Measurements from ENCODE around the gene SLC12A7.

The SLC12A7 gene

DNA sequence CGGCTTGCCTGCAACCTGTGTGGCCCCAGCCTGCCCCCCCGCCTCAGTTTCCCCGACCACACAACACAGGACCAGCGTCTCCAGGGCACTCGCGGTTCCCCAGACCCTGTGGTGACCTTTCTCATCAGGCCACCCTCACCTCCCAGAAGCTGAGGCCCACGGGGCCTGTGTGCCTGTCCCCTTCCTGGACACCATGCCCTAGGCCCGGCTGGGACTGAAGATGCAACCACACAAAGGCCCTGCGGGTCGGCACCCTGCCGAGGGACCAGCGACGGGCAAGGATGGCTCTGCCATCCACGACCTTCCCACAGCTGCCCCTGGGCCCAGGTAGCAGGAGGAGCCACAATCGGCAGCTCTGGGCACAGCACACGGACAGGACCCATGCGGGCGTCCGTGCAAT lies 34.8 kb downstream of the SLC12A7 start:
- no peak for DNase-seq

DNA sequence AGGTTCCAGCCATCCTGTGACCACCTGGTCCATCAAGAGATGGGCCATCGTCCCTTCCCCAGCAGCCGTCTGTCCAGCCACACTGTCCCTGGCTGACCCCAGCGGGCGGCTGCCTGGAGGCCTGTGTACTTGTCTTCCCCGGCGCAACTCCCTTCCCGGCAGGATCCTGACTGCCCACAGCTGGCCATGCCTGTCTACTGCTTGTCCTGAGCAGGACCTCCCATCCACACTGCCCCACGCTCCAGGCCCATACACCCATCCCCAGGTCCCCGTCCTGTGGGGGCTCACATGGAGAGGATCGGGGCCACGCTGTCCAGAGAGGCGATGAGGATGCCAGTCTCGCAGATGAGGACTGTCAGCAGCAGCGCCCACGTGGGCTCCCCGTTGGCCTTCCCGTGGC lies 35.5 kb downstream of the SLC12A7 start:
- DNase-seq: no peak

DNA sequence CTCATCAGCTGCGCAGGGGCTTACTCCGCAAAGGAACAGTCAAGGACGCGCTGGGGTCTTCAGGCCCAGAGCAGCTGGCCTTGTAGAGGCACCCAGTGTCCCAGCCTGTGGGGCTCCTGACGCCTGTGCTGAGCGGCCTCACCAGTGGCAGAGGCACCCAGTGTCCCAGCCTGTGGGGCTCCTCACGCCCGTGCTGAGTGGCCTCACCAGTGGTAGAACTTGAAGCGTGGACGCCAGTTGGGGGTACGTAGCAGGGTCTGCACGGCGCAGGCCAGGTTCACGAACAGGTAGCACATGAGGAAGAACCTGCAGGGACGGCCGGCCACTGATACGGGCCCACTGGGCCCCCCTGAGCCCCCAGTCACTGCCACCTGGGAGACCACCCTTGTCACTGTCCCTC lies 35.9 kb downstream of the SLC12A7 start:
- no peak for DNase-seq

- DNase-seq: no peak
Observed at GRCh38 chr5:1075555-1075881, 36.3 kb downstream of the SLC12A7 start.

DNA sequence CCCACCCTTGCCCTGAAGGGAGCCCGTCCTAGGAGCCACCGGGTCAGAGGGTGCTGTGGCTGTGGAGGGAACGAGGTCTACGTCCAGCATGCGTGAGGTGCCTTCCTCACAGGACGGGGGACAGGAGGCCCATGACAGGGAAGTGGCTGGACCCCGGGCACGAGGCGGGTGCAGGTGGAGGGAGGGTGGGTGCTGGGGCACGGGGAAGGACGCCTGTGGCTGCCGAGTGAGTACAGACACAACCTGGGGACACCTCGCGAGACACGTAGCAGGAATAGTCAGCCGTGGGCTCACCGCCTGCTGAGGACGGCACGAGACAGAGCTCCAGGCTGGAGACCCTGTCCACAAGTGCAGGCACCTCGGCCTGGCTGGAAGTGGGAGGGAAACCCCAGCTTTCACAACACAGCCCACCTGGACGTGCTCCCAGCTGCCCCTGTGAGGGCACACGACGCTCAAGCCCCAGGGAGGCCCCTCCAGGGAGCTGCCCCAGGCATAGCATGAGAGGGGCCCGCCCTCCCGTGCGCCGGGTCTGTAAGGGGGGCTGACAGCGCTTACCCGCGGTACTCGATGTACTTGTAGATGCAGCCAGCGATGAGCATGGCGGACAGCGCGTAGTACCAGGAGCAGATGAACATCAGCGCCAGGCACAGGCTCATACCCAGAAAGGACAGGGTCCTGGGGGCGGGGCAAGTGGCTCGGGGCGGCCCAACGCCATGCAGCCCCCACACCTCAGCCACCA lies 36.9 kb downstream of the SLC12A7 start:
- DNase-seq: no peak

DNA sequence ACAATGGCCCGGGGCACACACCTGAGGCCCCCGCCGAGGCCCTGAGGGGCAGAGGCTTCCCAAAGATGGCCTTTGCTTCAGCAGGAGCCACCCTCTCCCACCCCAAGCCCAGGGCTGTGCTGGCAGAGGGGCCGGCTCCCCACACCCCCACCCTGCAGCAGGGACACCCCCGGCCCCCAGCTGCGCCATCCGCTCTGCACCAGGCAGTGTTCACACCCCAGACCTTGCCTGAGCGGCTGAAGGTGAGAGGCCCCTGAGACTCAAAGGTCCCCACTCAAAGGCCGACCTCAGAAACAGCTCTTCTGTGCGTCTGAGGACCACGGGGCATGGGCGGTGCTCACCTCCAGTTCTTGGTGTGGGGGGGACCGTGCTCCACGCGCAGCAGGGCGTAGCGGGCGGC lies 37.6 kb downstream of the SLC12A7 start:
- no peak for DNase-seq

- no peak for DNase-seq
Observed at GRCh38 chr5:1073239-1074102, 38.4 kb downstream of the SLC12A7 start.

DNA sequence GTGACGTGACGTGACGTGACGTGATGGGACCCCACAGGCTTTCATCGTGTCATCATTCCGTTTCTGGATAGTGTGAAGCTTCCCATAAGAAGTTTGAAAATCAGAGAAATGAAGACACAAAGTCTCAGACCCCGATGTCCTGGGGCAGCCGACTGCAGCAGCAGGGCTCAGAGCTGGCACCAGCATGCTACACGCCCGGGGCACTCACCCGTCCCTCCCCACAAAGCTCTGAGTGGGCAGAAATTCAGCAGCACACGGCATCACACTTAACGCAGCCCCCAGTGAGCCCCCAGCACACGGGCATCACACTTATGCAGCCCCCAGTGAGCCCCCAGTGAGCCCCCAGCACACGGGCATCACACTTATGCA lies 42.2 kb downstream of the SLC12A7 start:
- DNase-seq: no peak

- no peak for DNase-seq
Observed at GRCh38 chr5:1068895-1069719, 42.8 kb downstream of the SLC12A7 start.

DNA sequence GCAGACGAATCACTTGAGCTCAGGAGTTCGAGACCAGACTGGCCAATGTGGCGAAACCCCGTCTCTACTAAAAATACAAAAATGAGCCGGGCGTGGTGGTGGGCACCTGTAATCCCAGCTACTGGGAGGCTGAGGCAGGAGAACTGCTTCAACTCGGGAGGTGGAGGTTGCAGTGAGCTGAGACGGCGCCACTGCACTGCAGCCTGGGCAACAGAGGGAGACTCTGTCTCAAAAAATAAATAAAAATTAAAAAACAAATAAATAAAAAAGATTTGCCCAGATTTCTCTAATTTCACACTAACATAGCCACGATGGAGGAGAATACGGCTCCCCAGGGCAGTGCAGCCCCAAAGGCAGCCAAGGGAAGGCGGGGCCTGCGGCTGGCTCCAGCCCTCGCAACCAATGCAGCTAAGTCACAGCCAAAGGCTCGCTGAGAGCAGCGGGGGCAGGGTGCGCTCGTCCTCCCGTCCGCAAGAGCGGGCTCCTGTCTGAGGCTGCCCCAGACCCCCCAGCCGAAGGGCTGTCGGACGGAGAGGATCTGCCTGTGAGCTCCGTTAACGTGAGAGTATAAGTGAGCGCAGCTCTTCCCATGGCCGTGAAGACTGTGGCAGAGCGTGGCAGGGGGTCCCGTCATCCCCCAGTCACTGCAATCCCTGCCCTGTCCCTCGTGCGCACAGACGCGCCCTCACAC lies 43.5 kb downstream of the SLC12A7 start:
- DNase-seq: no peak

- no peak for DNase-seq
Observed at GRCh38 chr5:1067141-1068121, 44.4 kb downstream of the SLC12A7 start.

DNA sequence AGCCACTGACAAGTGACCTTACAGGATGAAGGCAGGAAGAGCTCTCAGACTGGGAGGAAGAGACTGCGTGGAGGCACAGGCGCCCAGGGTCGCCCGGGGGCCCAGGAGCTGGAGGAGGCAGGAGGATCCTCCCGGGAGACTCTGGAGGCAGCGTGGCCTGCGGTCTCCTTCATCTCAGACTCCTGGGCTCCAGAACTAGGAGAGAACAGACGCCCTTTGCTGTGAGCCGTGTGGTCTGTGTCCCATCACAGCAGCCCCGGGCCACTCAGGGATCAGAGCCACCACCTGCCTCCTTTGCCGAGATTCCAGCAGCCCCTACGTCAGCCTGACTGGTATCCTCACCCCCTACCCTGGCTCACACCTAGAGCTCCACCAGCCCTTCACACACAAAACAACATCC lies 45.2 kb downstream of the SLC12A7 start:
- no peak for DNase-seq

- DNase-seq: no peak
Observed at GRCh38 chr5:1065891-1066650, 45.8 kb downstream of the SLC12A7 start.

DNA sequence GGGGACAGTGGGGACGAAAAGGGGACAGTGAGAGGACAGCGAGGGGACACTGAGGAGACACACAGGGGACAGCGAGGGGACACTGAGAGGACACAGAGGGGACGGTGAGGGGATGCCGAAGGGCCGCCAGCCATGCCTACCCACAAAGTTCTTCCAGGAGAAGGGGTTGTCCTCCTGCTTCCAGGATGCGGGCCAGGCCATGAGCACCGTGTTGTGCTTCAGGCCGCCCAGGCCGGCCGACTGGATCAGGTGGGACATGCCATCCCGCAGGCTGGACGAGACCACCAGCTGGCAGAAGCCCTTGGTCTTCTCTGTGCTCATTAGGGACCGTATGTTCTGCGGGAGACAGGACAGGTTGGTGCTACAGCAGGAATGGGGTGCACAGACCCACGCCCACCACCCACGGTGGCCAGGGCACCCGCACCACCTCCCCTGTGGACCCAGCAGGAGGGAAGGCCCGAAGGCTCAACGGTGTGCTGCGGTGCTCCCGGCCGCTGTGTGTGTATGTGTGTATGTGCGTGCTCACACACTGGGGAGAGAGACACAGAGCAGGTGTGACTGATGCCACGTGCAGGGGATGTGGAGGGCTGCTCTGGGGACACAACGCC lies 46.6 kb downstream of the SLC12A7 start:
- no peak for DNase-seq

GRCh38 chr5:1064383-1065142 lies 47.3 kb downstream of the SLC12A7 start:
- no peak for DNase-seq

DNA sequence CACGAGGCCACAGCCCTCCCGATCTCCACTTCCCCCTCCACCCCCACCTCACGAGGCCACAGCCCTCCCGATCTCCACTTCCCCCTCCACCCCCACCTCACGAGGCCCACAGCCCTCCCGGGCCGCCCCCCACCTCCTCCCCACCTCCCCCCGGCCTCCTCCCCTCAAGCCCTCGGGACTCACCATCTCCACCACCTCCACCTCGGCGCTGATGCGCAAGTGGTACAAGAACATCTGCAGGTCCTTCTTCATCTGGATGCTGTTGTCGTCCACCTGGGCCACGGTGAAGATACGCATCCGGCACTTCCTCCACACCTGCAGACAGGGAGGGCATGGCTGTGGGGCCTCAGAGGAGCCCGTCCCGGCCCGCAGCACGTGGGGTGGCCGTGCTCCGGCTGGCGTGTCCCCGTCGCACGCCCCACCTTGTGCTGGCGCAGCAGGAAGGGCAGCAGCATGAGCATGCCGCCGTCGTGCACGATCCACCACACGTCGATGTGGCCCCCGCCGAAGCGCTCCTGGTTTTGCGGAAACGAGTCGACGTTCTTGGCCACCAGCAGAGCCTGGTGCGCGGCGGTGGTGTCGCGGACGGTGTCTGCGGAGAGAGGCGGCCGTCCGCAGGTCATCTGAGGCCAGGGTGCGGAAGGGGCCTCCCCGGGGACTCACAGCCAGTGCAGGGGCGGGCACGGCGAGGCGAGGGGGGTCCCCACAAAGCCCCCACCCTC lies 48.0 kb downstream of the SLC12A7 start:
- no peak for DNase-seq

DNA sequence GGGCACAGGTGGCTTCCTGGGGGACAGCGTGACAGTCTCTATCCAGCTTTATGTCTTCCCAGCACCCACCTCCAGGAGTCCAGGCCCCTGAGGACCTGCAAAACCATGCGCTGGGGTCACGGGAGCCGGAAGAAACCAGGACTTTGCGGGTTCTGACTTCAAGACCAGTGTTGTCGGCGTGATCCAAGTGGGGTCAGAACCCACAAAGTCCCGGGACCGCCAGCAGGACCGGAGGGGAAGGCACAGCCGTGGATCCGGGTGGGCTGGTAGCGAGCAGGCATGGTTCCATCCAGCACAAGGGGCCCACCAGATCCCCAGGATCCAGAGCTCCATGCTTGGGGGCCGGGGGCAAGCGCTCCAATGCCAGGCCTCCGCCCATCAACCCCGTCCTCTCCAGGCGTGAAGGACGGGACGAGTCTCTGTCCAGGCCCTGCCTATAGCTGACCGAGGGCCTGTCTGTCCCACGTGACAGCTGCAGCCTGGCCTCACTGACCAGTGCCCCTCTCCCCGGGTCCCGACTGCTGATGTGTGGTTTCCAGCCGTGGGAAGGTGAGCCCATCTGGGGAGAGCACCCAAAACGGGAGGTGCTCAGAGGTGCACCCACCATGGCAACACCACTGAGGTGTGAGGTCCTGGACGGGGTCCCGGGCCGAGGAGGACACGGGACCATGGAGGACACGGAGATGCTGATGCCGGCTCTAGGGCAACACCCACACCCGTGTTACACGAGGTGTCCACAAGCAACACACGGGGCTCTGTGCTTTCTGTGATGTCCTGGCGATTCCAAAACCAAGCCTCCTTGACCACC lies 48.9 kb downstream of the SLC12A7 start:
- no peak for DNase-seq

DNA sequence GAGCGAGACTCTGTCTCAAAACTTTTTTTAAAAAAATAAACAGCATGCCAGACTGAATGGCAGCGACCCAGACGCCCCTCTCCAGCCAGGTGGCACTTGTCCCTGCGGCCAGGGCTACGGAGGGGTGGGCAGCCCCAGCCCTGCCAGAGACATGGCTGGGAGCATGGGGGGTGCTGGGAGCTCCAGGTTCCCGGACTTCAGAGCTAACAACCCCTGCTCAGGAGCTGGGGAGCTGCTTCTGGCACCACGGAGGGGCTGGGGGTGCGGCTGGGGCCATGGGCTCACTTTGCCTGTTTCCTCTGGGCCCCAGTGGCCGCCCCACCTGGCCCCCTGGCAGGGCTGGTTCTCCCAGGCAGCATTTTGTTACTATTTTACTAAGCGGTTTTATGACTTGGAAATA lies 49.9 kb downstream of the SLC12A7 start:
- DNase-seq: no peak

All from C1 segment of cervical spinal cord (tissue), 14 donors.